ENCODE data around the gene LRCH1. TPM values are rescaled to one million over a fixed set of nuclear protein-coding genes. Genes with fewer than 3 reads are reported as not detected.

LRCH1 gene
- total RNA-seq, 2 donors from 2014 or later = 24.9 to 26.0 TPM

DNA sequence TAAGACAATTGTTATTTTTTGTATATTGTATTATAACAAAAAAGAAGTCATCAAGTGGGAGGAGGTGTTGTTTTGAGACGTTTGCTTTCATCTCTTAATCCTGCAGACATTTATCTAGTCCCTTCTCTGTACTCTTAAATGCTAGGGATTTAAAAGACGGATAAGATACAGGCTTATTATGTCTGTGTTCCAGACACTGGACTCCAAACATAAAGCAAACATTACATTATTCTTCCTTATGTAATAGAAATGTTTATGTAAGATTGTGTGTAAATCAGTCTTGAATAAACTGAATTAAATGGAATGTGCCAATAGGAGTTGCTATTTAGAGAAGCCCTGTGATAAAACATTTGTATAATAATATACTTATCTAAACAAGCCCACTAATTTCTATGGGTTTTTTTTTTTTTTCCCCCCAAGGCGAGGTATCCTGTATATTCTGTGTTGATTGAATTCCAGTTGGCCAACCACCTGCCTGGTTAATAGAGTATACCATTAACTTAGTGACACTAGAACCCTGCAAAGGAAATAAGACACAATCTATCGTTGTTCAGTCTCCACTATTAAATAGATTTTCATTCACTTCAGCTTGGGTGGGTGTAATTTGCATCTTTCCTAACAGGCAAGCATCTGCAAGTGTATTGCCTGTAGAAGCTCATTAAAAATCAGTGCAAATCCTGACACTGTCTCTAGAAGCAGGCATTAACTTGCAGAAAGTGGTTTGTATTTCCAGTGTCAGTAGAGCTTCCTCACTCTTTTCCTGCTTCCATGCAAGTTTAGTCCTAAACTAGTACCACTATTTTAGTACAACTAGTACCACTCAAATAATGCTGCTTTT is 69.0 kb downstream of the LRCH1 start:
- Mint-ChIP-seq H3K36me3 (no peaks in the 10 kb centered on the region), H3K27ac (no peak overlapping the region), H3K4me1 (ENCODE audit: low read depth in 2 of 2) (peaks cover 36 to 39% of the 10 kb centered on the region in 2 donors), H3K27me3 (no peaks in the 10 kb centered on the region), H3K4me3 (no peak overlapping the region), H3K9me3 (no peaks in the 10 kb centered on the region)
- no peak for DNase-seq (ENCODE audit: low spot score)
- no peak for ATAC-seq

DNA sequence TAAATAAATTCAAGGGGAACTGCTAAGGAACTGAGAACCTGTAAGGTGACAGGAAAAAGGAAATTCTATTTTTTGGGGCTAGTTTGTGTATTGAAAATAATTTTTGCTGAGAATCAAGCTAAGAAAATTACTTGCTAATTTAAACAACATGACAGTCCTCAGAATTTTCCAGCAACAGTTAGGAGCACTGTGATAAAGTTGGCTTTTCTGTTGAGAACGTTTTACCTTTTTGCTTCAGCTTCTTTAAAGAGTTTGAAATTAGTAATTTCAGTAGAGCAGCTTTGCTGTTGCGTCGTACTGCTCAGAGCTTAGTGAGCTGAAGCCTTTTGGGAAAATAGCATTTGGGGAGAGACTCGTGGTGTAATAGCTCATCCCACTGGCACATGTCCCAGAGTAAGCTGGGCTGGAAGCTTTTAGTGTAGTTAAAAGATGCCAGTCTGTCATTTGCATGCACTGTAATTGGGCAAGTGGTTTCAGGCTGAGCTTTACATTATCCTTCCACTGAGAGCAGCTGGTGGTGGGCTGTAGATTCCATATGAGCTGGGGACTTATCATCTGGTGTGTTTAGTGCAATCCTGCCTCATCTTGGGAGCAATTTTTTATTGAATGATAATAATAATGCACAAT is 69.8 kb downstream of the LRCH1 start:
- H3K36me3 Mint-ChIP-seq = no peaks in the 10 kb centered on the region
- no peaks in the 10 kb centered on the region for H3K9me3 Mint-ChIP-seq
- DNase-seq (ENCODE audit: low spot score) (no peak), ATAC-seq (no peak)
- no peaks in the 10 kb centered on the region for H3K27me3 Mint-ChIP-seq
- H3K27ac Mint-ChIP-seq = no peak overlapping the region
- no peak overlapping the region for H3K4me3 Mint-ChIP-seq
- H3K4me1 Mint-ChIP-seq (ENCODE audit: low read depth in 2 of 2) = peaks cover 37 to 44% of the 10 kb centered on the region in 2 donors

DNA sequence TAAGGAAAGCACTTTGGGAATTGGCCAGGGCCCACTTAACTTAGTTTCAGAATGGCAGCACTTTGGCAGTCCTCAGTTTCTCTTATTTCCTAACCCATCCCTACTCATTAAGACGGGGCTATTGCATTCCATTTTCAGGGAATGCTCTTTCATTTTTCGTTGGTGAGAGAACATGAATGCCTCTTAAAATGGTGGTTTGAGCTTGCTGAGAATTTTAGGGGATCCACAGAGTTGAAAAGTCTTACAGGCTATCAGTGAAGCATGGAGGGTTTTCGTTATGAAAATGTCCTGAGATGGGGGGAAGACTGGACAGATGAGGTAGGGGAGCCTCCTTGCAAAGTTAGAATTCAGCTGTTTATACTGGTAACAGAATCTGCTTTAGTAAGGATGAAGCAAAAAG is 71.4 kb downstream of the LRCH1 start:
- no peak overlapping the region for H3K27ac Mint-ChIP-seq
- ATAC-seq (no peak), DNase-seq (ENCODE audit: low spot score) (no peak)
- no peaks in the 10 kb centered on the region for H3K36me3 Mint-ChIP-seq
- no peaks in the 10 kb centered on the region for H3K9me3 Mint-ChIP-seq
- no peaks in the 10 kb centered on the region for H3K27me3 Mint-ChIP-seq
- peaks cover 34 to 52% of the 10 kb centered on the region in 2 donors for H3K4me1 Mint-ChIP-seq (ENCODE audit: low read depth in 2 of 2)
- no peak overlapping the region for H3K4me3 Mint-ChIP-seq

DNA sequence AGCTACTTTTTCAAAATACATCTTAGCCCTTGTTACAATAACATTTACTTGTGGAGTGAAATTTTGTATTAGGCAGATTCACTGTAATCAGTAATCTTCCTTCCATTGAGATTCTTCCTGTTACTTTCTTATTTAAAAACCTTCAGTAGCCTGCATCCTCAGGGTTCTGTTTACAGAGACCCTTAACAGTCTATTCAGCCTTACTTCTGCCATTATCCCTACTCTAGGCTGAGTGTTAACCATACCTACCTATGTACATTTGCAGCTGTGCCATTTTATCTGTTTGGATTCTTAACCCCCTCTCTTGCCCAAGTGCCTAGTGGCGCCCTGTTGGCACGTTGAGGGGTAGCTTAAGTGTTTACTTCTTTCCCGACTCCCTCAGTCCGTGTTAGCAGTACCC is 71.9 kb downstream of the LRCH1 start:
- H3K36me3 Mint-ChIP-seq = no peaks in the 10 kb centered on the region
- H3K27ac Mint-ChIP-seq = no peak overlapping the region
- no peaks in the 10 kb centered on the region for H3K9me3 Mint-ChIP-seq
- H3K27me3 Mint-ChIP-seq = no peaks in the 10 kb centered on the region
- DNase-seq (ENCODE audit: low spot score) (no peak), ATAC-seq (no peak)
- no peak overlapping the region for H3K4me3 Mint-ChIP-seq
- peaks cover 36 to 56% of the 10 kb centered on the region in 2 donors for H3K4me1 Mint-ChIP-seq (ENCODE audit: low read depth in 2 of 2)

DNA sequence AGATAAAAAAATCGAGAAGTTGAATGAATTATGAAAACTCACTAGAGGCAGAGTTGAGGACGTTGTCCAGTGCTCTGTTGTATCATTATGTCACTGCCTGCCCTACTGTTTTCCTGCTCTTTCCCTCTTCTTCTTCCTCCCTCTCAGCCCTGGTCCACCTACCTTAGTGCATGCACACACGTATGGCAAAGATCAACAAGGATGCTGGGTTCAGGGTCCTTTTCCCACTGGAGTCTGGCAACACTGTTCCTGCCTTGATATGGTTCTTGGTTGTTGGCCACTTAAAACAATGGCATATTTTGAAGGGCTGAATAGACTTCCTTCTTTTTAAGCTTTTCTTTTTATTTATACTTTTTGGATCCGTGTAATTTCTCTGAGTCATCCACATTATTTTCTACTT is 74.5 kb downstream of the LRCH1 start:
- peaks cover 43 to 67% of the 10 kb centered on the region in 2 donors for H3K4me1 Mint-ChIP-seq (ENCODE audit: low read depth in 2 of 2)
- DNase-seq (ENCODE audit: low spot score) = no peak
- no peaks in the 10 kb centered on the region for H3K27me3 Mint-ChIP-seq
- H3K9me3 Mint-ChIP-seq = no peaks in the 10 kb centered on the region
- H3K27ac Mint-ChIP-seq = peak overlapping the region in 1 of 2 donors; percentile 7
- no peak overlapping the region for H3K4me3 Mint-ChIP-seq
- H3K36me3 Mint-ChIP-seq = no peaks in the 10 kb centered on the region
- ATAC-seq = no peak

DNA sequence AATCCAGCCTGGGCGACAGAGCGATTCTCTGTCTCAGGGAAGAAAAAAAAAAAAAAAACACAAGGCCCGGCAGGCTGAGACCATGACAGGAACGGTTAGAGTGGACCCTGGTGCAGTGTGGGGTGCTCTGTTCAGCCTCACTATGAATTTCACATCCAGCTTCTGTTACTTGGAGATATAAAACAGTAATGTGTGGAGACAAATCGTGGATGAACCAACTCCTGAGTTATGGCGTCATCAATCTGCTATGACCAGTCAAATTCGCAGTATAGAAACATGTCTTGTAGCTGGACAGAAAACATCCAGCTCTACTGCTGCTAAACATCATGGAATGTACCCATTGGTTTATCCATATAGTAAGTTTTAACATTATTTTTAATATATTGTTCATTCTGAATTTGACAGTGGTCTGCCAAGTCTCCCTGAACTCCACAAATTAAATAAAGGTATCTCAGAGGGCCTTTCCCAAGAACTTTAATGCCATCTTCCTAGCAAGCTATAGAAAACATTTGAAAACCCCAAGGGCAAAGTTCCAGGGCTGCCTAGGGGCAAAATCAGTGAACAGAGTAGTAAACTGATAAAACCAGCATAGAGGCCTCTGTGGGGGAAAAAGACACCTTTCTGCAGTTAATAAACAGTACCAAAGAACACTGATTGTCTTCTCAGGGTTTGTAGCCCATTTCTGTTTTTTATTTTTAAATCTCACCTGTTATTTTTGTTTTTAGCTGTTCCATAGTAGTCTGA is 75.8 kb downstream of the LRCH1 start:
- no peak for ATAC-seq
- H3K4me1 Mint-ChIP-seq (ENCODE audit: low read depth in 2 of 2) = peaks cover 47 to 67% of the 10 kb centered on the region in 2 donors
- no peak for DNase-seq (ENCODE audit: low spot score)
- H3K27ac Mint-ChIP-seq = peak overlapping the region; percentile 48 to 51
- H3K36me3 Mint-ChIP-seq = no peaks in the 10 kb centered on the region
- no peak overlapping the region for H3K4me3 Mint-ChIP-seq
- H3K9me3 Mint-ChIP-seq = no peaks in the 10 kb centered on the region
- H3K27me3 Mint-ChIP-seq = no peaks in the 10 kb centered on the region

DNA sequence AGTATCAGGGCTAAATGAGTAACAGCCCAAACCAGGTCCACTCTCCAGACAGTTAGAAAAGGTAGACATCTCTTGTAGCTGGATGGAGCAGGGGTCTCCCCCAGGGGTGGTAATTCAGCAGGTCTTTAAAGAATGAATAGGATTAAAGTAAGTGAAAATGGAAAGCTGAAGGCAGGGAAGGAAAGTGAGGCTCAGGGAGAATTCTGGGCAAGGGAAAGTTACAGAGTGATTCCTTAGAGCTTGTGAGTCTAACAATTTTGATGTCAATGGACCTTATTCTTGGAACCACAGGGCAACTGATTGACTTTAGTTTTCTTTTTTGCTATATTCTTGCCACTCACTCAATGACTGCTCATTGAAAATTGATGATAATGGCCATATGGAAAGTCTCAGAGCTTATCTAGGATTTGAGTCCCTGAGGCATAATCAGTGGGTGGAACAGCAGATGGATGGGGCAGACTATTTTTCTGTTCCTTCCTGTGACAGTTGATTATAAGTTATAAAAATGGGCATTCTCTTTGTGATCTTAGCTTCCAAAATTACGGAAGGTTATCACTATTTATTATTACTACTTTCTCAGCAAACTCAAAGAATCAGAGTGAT is 76.9 kb downstream of the LRCH1 start:
- Mint-ChIP-seq H3K9me3 (no peaks in the 10 kb centered on the region), H3K4me3 (no peak overlapping the region), H3K27me3 (no peaks in the 10 kb centered on the region), H3K36me3 (no peaks in the 10 kb centered on the region), H3K4me1 (ENCODE audit: low read depth in 2 of 2) (peaks cover 49 to 63% of the 10 kb centered on the region in 2 donors), H3K27ac (peak overlapping the region; percentile 48 to 51)
- ATAC-seq (no peak), DNase-seq (ENCODE audit: low spot score) (no peak)

DNA sequence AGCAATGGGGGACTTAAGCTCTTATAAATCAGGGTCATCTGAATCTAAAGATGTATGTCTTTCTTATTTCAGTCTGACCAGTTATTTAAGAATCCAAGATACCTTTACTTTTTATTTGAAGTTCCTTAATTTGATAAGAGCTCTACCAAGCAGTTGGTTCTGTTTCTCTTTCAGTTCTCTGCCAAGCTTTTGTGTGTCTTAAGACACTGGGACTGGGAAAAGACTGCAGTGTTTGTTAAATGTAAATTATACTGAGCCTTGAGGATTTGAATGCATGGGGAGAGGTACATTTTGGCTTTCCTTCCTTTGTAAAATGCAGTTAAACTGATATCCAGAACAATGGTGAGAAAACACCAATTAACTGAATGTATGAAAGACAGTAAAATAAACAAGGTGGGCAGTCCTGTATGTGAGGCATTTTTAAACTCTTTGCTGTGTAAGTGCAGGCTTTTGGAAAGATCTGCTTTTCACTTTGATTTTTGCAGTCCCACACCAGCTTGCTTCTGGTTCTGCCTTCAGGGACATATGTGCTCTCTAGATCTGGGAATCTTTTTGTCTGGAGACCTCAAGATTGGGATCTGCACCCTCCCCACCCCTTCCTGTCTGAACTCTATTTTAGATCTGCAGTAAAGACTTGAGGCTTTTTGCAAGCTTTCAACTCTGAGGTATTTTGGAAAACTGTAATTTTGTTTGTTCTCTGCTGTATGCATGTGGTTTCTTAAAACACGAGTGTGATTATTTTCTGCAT is 77.6 kb downstream of the LRCH1 start:
- Mint-ChIP-seq H3K36me3 (no peaks in the 10 kb centered on the region), H3K9me3 (no peaks in the 10 kb centered on the region), H3K27me3 (no peaks in the 10 kb centered on the region), H3K4me1 (ENCODE audit: low read depth in 2 of 2) (peaks cover 44 to 58% of the 10 kb centered on the region in 2 donors), H3K27ac (peak overlapping the region; percentile 17 to 45), H3K4me3 (peak overlapping the region; percentile 20)
- ATAC-seq (no peak), DNase-seq (ENCODE audit: low spot score) (no peak)

DNA sequence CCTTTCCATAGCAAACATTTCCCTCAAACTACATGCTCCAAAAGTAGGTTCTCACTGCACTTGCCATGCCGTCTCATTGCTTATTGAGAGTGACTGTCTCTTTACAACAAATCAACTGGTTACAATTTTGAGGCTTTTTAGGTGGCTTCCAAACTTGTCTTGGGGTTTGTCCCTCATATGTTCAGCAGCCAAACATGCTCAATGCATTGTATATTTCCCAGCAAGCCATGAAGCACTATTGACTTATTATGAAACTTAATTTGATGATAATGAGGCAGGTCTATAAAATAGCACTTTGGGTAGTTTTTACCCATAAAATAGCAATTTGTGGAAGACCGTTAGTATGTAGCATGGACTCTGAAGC is 78.2 kb downstream of the LRCH1 start:
- Mint-ChIP-seq H3K4me3 (peak overlapping the region; percentile 20), H3K4me1 (ENCODE audit: low read depth in 2 of 2) (peaks cover 43 to 56% of the 10 kb centered on the region in 2 donors), H3K36me3 (no peaks in the 10 kb centered on the region), H3K9me3 (no peaks in the 10 kb centered on the region), H3K27me3 (no peaks in the 10 kb centered on the region), H3K27ac (peak overlapping the region; percentile 17 to 45)
- DNase-seq (ENCODE audit: low spot score) (no peak), ATAC-seq (no peak)

DNA sequence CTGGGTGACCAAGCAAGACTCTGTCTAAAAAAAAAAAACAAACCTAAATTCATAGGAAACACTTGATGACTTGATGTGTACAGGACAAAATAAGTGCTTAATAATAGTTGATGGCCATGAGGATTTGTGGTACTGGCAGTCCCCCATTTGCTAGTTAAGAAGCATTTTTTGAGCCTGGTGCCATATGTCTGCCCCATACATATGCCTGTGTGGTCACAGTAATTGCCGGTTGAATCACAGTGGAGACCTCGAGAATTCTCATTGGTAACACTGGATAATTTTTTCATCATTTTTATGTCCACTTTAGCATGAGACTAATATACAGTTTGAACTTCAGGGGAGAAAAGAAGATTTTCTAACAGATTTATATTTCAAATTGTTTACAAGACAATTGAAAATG is 79.2 kb downstream of the LRCH1 start:
- no peak overlapping the region for H3K27ac Mint-ChIP-seq
- no peaks in the 10 kb centered on the region for H3K27me3 Mint-ChIP-seq
- no peak for DNase-seq (ENCODE audit: low spot score)
- H3K36me3 Mint-ChIP-seq = no peaks in the 10 kb centered on the region
- H3K9me3 Mint-ChIP-seq = no peaks in the 10 kb centered on the region
- no peak overlapping the region for H3K4me3 Mint-ChIP-seq
- H3K4me1 Mint-ChIP-seq (ENCODE audit: low read depth in 2 of 2) = peaks cover 49 to 57% of the 10 kb centered on the region in 2 donors
- no peak for ATAC-seq

DNA sequence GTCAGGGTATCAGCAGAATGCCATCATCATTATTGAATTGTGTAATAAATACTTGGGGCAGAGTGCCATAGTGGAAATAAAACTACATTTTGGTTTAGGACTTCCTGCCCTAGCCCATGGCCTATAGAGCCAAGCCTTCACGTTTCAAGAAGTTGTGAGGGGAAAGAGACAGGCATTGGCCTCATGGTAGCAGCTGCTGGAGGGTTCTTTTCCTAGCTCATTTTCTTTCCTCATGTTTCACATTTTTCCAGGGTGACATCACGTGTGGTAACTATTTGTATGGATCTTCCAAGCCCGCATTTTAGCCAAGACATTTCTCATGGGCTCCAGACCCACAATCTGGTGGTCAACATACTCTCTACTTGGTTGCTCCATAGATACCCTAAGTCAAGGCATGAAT is 80.4 kb downstream of the LRCH1 start:
- Mint-ChIP-seq H3K4me1 (ENCODE audit: low read depth in 2 of 2) (peaks cover 47 to 52% of the 10 kb centered on the region in 2 donors), H3K36me3 (no peaks in the 10 kb centered on the region)

DNA sequence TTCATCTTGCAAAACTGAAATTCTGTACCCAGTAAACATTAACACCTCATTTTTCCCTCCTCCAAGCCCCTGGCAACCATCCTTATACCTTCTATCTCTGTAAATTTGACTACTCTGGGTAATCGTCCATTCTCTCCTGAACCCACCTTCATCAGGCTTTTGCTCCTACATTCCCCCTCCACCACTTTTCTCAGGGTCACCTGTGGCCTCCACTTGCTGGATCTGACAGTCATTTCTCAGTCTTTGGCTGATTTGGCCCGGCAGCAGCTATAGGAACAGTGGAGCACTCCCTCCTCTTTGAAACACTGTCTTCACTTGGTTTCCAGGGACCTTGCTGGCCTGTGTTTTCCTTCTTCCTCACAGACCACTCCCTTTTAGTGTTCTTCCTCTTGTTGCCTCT is 83.5 kb downstream of the LRCH1 start:
- DNase-seq (ENCODE audit: low spot score) (no peak), ATAC-seq (no peak)
- H3K4me3 Mint-ChIP-seq = no peak overlapping the region
- H3K27me3 Mint-ChIP-seq = no peaks in the 10 kb centered on the region
- no peak overlapping the region for H3K27ac Mint-ChIP-seq
- H3K36me3 Mint-ChIP-seq = no peaks in the 10 kb centered on the region
- H3K9me3 Mint-ChIP-seq = no peaks in the 10 kb centered on the region
- peaks cover 47 to 55% of the 10 kb centered on the region in 2 donors for H3K4me1 Mint-ChIP-seq (ENCODE audit: low read depth in 2 of 2)

More for the DNA sequence above, 80.4 kb downstream of the LRCH1 start:
- ATAC-seq (no peak), DNase-seq (ENCODE audit: low spot score) (no peak)
- Mint-ChIP-seq H3K27ac (no peak overlapping the region), H3K27me3 (no peaks in the 10 kb centered on the region), H3K4me3 (no peak overlapping the region), H3K9me3 (no peaks in the 10 kb centered on the region)

DNA sequence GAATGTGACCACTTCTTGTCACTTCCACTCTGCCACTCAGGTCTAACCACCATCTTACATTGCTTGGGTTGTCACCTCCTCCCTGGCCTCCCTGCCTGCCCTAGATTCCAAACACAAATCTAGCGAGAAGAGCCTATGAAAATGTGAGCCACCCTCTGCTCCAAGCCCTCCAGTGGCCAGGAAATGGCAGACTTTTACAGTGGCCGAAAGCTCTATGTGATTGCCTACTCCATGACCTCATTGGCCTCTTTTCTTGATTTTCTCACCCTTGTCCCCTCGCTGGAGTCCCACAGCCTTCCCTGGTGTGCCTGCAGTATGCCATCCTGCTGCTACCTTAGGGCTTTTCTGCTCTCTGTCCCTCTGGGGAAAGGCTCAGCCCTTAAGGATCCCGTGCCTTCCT is 84.2 kb downstream of the LRCH1 start:
- Mint-ChIP-seq H3K4me3 (no peak overlapping the region), H3K27ac (no peak overlapping the region), H3K27me3 (no peaks in the 10 kb centered on the region), H3K9me3 (no peaks in the 10 kb centered on the region), H3K4me1 (ENCODE audit: low read depth in 2 of 2) (peaks cover 52 to 58% of the 10 kb centered on the region in 2 donors), H3K36me3 (no peaks in the 10 kb centered on the region)
- DNase-seq (ENCODE audit: low spot score) = no peak
- no peak for ATAC-seq

All from natural killer cell treated with Interleukin-12 subunit alpha and Interleukin-12 subunit beta and Interleukin-15 and Interleukin-18, amount 100 ng/mL, for 72 hours (primary cell).